ENCODE data around the gene GSTA4.

DNA sequence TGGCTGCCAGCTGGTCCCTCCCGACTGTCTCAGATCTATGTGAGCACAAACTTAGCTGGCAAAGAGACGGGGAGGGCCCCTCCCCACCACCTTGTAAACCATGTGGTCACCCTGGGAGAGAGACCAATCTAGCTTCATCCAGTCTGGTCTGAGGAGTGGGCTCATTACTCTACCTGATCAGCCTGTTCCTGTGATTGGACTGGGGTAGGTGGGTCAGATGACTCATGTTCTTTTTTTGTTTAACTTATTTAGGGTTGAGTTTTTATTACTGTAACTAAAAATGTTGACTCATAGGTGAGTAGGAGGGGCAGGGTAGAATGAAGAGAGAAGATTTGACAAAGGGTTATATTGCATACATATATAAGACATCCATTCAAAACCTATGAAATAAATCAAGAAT is 4.7 kb downstream of the GSTA4 start:
- TF ChIP-seq, protein P1, sequence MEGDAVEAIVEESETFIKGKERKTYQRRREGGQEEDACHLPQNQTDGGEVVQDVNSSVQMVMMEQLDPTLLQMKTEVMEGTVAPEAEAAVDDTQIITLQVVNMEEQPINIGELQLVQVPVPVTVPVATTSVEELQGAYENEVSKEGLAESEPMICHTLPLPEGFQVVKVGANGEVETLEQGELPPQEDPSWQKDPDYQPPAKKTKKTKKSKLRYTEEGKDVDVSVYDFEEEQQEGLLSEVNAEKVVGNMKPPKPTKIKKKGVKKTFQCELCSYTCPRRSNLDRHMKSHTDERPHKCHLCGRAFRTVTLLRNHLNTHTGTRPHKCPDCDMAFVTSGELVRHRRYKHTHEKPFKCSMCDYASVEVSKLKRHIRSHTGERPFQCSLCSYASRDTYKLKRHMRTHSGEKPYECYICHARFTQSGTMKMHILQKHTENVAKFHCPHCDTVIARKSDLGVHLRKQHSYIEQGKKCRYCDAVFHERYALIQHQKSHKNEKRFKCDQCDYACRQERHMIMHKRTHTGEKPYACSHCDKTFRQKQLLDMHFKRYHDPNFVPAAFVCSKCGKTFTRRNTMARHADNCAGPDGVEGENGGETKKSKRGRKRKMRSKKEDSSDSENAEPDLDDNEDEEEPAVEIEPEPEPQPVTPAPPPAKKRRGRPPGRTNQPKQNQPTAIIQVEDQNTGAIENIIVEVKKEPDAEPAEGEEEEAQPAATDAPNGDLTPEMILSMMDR (IDR thresholded peaks at IDR 0.05; ENCODE audit: insufficient read depth, low read depth, low read length): no peak
- TF ChIP-seq EZH2 (IDR thresholded peaks at IDR 0.05; ENCODE audit: insufficient read depth, low read length): no peak

Measured in astrocyte (in vitro differentiated cells and primary cell).